Activated CD8-positive, alpha-beta T cell treated with anti-CD3 and anti-CD28 coated beads, Interleukin-2, amount 10 ng/mL, durations not matched to agents 7 days and 5 days (primary cell): ENCODE data around the gene BANP. TPM values are rescaled to one million over a fixed set of nuclear protein-coding genes. Genes with fewer than 3 reads are reported as not detected.
"Not testable (repeated sequence)": the region's sequence is repeated elsewhere in the genome, so short reads cannot be mapped to it uniquely, and the experiment has no call there.

ENCODE experiments used
- ATAC-seq: fragments of 150-1000 bp; cut with Tn5 transposase; one replicate; pipeline ENCODE4 v1.10.0; 2021; ENCODE audit warnings: moderate library complexity
- CTCF ChIA-PET: fragments of 350-600 bp; sonication (Branson Sonifier 250); formaldehyde crosslinking; loops from one replicate; lab custom pipeline; 2021; ENCODE audit warnings: antibody characterized with exemption; lab: Charles Lee
- POLR2A ChIA-PET: fragments of 350-600 bp; sonication (Branson Sonifier 250); formaldehyde crosslinking; loops from one replicate; lab custom pipeline; 2021; ENCODE audit warnings: antibody characterized with exemption; lab: Charles Lee
- DNase-seq: peaks from one replicate; pipeline ENCODE4 v3.0.0-alpha.2; 2020
- H3K27ac Mint-ChIP-seq: one replicate; pipeline ENCODE4 v1.8.0; 2021; ENCODE audit warnings: mild to moderate bottlenecking, mixed read lengths
- H3K27me3 Mint-ChIP-seq: one replicate; pipeline ENCODE4 v1.8.0; 2021; ENCODE audit warnings: low read depth, mixed read lengths
- H3K36me3 Mint-ChIP-seq: one replicate; pipeline ENCODE4 v1.8.0; 2021; ENCODE audit warnings: low read depth, mixed read lengths
- H3K4me1 Mint-ChIP-seq: one replicate; pipeline ENCODE4 v1.8.0; 2021; ENCODE audit warnings: low read depth, mixed read lengths
- H3K4me3 Mint-ChIP-seq: one replicate; pipeline ENCODE4 v1.8.0; 2021; ENCODE audit warnings: mild to moderate bottlenecking, mixed read lengths
- H3K9me3 Mint-ChIP-seq: one replicate; pipeline ENCODE4 v1.8.0; 2022; ENCODE audit warnings: mixed read lengths; ENCODE audit not compliant: insufficient read depth
- total RNA-seq, 2 experiments: library from RNA; stranded (reverse); gene quantifications; one replicate each; pipeline ENCODE4 v1.2.3, GENCODE V29; 2021

BANP gene
- total RNA-seq, 2 experiments from 2014 or later = 34.1 to 39.8 TPM

DNA sequence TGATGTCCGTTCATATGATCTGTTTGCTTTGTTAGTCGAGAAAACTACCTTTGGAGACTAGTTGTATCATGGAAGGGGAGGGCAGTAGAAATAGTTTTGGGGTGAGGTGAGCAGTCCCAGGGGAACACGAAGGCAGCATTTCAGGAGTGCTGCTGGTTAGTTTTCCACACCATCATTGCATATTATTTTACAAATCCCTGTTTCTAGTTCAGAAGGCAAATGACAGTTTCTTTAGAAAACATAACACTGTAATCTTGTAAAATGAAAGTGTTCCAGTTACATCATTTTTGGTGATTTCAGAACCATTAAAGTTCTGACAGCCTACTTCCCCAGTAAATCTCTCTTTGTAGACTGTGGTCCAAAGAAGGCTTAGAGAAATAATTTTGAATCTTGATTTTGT is 25.4 kb downstream of the BANP start:
- Mint-ChIP-seq H3K27me3 (no peaks in the 10 kb centered on the region), H3K4me3 (no peak overlapping the region), H3K27ac (no peak overlapping the region), H3K9me3 (peaks cover 11% of the 10 kb centered on the region), H3K4me1 (peaks cover 35% of the 10 kb centered on the region), H3K36me3 (peaks cover 50% of the 10 kb centered on the region)
- no peak for DNase-seq
- no peak for ATAC-seq
- POLR2A ChIA-PET = no interaction called here
- CTCF ChIA-PET = no interaction called here

- Mint-ChIP-seq H3K27ac (no peak overlapping the region), H3K4me1 (peaks cover 37% of the 10 kb centered on the region), H3K9me3 (no peaks in the 10 kb centered on the region), H3K36me3 (peaks cover 46% of the 10 kb centered on the region), H3K4me3 (no peak overlapping the region), H3K27me3 (no peaks in the 10 kb centered on the region)
- no peak for ATAC-seq
- ChIA-PET POLR2A (no interaction called here), CTCF (interaction anchor here (0.9 kb wide), 1 partner anchor 18 kb away, joined by 3 read pairs; no protein-coding TSS in a partner anchor)
- DNase-seq = no peak
These were observed 26.9 kb downstream of the BANP start for GRCh38 chr16:87978127-87978526.

DNA sequence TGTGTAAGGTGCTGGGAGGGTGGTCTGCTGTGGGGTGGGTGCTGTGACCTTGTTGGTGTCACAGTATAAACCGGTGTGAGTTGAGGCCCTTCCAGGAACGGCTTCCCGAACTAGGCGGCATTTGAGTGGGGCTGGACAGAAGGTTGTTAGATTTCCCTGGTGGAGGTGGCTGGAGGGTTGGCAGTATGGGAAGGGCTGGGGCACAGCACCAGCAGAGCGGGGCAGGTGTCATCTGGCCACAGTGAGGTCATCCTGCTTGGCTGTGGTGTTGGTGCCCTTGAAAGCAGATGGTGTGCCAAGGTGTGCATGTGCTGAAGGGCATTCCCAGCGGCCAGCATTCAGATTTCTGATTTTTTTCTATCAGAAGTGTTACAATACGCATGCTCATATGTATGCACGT is 28.1 kb downstream of the BANP start:
- CTCF ChIA-PET = no interaction called here

DNA sequence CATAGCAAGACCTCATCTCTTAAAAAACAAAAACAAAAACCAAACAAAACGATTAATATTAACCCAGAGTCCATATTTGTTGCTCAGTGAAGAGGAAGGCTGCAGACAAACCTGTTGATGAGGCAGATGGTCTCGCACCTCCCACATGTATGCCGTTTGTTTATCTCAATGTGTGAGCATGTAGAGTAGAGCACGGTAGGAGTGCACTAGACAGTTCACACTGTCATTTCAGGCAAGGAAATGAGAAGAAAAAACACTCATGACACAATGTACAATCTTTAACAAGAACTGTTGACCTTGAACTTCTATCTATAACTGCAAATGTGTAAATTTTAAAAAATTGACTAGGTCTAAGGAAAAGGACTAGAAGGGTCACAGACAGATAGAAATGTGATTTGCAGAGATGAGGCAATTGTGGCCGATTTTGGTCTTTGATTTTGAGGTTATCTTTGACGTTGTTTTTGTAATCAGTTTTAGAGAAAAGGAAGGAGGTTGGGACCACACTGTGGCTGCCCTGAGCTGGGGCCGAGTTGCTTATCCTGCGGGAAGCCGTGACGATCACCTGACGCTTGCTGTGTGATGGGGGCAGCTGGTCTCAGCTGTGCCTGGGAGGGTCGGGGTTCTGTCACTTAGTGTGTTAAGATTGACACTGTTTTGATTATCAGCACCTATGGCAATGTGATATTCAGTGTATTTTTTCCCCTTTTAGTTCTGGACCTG is 28.8 kb downstream of the BANP start:
- H3K9me3 Mint-ChIP-seq, H3K27me3 Mint-ChIP-seq, POLR2A ChIA-PET, ATAC-seq, H3K4me3 Mint-ChIP-seq, H3K27ac Mint-ChIP-seq, DNase-seq, CTCF ChIA-PET: not testable (repeated sequence)
- Mint-ChIP-seq H3K4me1 (peaks cover 31% of the 10 kb centered on the region), H3K36me3 (peaks cover 49% of the 10 kb centered on the region)

More for the DNA sequence above, 28.1 kb downstream of the BANP start:
- ATAC-seq = no peak
- H3K4me3 Mint-ChIP-seq = no peak overlapping the region
- H3K4me1 Mint-ChIP-seq = peaks cover 34% of the 10 kb centered on the region
- no peaks in the 10 kb centered on the region for H3K9me3 Mint-ChIP-seq
- H3K36me3 Mint-ChIP-seq = peaks cover 46% of the 10 kb centered on the region
- DNase-seq = no peak
- POLR2A ChIA-PET = no interaction called here
- no peaks in the 10 kb centered on the region for H3K27me3 Mint-ChIP-seq
- H3K27ac Mint-ChIP-seq = peak overlapping the region; percentile 17

- ATAC-seq = peak; percentile 29
- CTCF ChIA-PET, H3K27me3 Mint-ChIP-seq, H3K4me3 Mint-ChIP-seq, H3K9me3 Mint-ChIP-seq, DNase-seq, POLR2A ChIA-PET: not testable (repeated sequence)
- peaks cover 33% of the 10 kb centered on the region for H3K4me1 Mint-ChIP-seq
- H3K27ac Mint-ChIP-seq = peak overlapping the region; percentile 54
- peaks cover 50% of the 10 kb centered on the region for H3K36me3 Mint-ChIP-seq
These were observed 30.1 kb downstream of the BANP start for GRCh38 chr16:87981376-87981775.

DNA sequence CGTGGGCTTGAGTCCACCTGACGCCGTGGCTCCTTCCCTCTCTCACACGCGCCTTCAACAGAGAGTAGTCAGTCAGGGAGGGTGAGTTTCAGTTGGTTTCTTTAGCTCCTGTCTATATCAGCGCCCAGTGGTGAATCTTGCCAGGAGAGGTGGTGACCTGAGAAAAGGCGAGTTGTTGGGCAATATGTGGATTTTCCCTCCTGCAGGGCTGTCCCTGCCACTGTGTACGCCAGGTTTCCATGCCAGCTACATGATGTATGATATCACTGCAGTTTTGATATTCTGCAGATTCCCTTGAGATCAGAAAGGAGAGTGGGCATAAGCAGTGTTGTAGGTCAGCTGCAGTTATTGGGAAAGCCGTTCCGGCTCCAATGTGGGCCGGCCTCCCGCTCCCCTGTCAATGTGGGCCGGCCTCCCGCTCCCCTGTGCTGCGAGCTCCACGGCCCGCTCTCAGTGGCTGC is 31.4 kb downstream of the BANP start:
- CTCF ChIA-PET = no interaction called here
- Mint-ChIP-seq H3K9me3 (no peaks in the 10 kb centered on the region), H3K4me3 (no peak overlapping the region), H3K4me1 (peaks cover 36% of the 10 kb centered on the region), H3K27ac (no peak overlapping the region), H3K27me3 (no peaks in the 10 kb centered on the region), H3K36me3 (peaks cover 49% of the 10 kb centered on the region)
- ATAC-seq = no peak
- POLR2A ChIA-PET = interaction anchor here (1.5 kb wide), 1 partner anchor 32 kb away, joined by 3 read pairs; the partner anchor contains the start of gene BANP
- no peak for DNase-seq

GRCh38 chr16:87983072-87983736 is 32.0 kb downstream of the BANP start:
- CTCF ChIA-PET, ATAC-seq, H3K27me3 Mint-ChIP-seq, H3K9me3 Mint-ChIP-seq, H3K27ac Mint-ChIP-seq, H3K4me3 Mint-ChIP-seq, DNase-seq: not testable (repeated sequence)
- Mint-ChIP-seq H3K4me1 (peaks cover 36% of the 10 kb centered on the region), H3K36me3 (peaks cover 48% of the 10 kb centered on the region)
- POLR2A ChIA-PET = interaction anchor here (1.5 kb wide), 1 partner anchor 32 kb away, joined by 3 read pairs; the partner anchor contains the start of gene BANP

- peaks cover 36% of the 10 kb centered on the region for H3K4me1 Mint-ChIP-seq
These were observed 32.5 kb downstream of the BANP start for GRCh38 chr16:87983737-87984097.

GRCh38 chr16:87984180-87984579 is 32.9 kb downstream of the BANP start:
- ATAC-seq, H3K9me3 Mint-ChIP-seq, H3K27ac Mint-ChIP-seq, CTCF ChIA-PET, DNase-seq, H3K4me3 Mint-ChIP-seq, H3K27me3 Mint-ChIP-seq, POLR2A ChIA-PET: not testable (repeated sequence)
- peaks cover 44% of the 10 kb centered on the region for H3K36me3 Mint-ChIP-seq
- peaks cover 33% of the 10 kb centered on the region for H3K4me1 Mint-ChIP-seq

More at GRCh38 chr16:87983737-87984097, 32.5 kb downstream of the BANP start:
- H3K27me3 Mint-ChIP-seq, ATAC-seq, H3K9me3 Mint-ChIP-seq, DNase-seq, H3K27ac Mint-ChIP-seq, CTCF ChIA-PET, H3K4me3 Mint-ChIP-seq: not testable (repeated sequence)
- H3K36me3 Mint-ChIP-seq = peaks cover 47% of the 10 kb centered on the region
- POLR2A ChIA-PET = interaction anchor here (1.5 kb wide), 1 partner anchor 33 kb away, joined by 3 read pairs; the partner anchor contains the start of gene BANP

DNA sequence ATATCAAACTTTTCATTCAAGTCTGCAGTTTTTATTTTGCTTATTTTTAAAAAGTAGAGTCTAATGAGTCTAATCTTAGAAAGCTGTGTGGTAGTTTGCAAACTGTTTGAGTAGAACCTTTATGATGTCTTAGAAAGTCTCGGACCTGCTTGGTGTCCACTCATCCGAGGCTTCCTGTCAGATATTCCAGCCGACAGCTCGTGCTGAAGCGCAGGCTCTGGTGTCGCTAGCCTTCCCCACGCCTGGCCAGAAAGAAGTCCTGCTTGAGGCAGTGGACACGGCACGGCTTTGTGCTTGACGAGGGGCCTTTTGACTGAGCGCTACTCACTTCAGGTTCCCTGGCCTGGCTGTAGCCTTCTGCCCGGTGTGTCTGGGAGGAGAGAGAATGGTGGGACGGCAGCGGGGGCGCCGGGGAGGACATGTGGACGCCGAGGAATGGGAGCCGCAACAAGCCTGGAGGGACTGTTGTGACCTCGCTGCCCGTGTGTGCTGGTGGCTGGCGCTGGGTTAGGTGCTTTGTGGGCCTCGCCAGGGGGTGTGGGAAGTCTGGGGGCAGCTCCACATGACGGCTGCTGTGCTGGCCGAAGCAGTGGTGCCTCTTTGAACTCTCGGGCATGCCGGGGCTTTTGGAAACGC is 33.5 kb downstream of the BANP start:
- Mint-ChIP-seq H3K27ac (no peak overlapping the region), H3K4me1 (peaks cover 29% of the 10 kb centered on the region), H3K4me3 (no peak overlapping the region), H3K36me3 (peaks cover 44% of the 10 kb centered on the region), H3K27me3 (no peaks in the 10 kb centered on the region), H3K9me3 (no peaks in the 10 kb centered on the region)
- ChIA-PET POLR2A (no interaction called here), CTCF (no interaction called here)
- ATAC-seq = no peak
- DNase-seq = no peak

DNA sequence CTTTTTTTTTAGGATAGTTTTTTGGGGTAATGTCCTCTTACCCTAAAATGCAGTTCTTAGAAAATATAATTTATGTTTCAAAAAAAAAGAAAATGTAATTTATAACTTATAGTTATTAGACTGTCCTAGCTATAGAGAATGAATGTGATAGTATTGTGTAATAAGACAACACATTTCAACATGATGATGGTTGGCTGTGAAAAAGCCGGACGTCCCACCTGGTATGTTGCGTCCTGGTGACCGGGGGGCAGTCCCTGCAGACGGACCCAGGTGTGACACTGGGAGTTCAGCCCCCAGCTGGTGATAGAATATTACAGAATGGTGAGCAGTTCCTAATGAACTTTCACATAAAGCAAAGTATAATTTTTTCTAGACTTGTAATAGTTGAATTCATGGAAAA is 34.3 kb downstream of the BANP start:
- H3K4me3 Mint-ChIP-seq, ATAC-seq, H3K27ac Mint-ChIP-seq, CTCF ChIA-PET, POLR2A ChIA-PET, DNase-seq, H3K9me3 Mint-ChIP-seq, H3K27me3 Mint-ChIP-seq: not testable (repeated sequence)
- H3K36me3 Mint-ChIP-seq = peaks cover 45% of the 10 kb centered on the region
- peaks cover 21% of the 10 kb centered on the region for H3K4me1 Mint-ChIP-seq
